GM19467 (cell line): Measurements from ENCODE around the gene MN1.

Source experiments
- ATAC-seq: cut with Tn5 transposase; IDR thresholded peaks from one replicate; pipeline ENCODE4 v1.9.1; 2021; ENCODE audit warnings: mild to moderate bottlenecking, moderate library complexity; ENCODE audit not compliant: unreplicated experiment

The MN1 gene

GRCh38 chr22:27801616-27802345 lies at the start of gene MN1:
Gene MN1 (minus strand): TSS chr22:27801756. CDS start chr22:27800543, 1,213 bp downstream.
- no peak for ATAC-seq

DNA sequence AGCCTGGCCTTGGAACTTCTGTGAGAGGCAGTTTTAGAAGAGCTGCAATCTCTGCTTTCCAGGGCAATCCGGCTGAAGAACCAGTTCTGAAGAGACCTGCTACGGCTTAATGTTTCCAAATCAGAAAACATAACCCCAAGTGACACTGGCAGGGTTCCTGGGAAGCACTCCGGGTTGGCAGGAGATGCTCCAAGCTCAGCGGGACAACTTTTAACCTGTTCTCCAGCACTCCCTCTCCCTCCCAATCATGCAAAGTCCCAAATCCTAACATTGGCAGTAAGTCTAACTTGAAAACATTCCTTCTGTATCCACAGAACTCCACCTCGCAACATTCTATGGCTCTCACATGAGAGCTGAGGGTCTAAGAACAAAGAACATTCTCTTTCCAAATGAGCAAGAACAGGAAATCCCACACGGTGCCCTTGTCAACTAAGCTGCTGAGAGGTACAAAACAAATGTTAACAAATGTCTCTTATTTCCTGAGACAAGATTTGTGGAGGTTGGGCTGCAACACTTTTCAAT lies 48.5 kb upstream of the MN1 start:
- no peak for ATAC-seq

DNA sequence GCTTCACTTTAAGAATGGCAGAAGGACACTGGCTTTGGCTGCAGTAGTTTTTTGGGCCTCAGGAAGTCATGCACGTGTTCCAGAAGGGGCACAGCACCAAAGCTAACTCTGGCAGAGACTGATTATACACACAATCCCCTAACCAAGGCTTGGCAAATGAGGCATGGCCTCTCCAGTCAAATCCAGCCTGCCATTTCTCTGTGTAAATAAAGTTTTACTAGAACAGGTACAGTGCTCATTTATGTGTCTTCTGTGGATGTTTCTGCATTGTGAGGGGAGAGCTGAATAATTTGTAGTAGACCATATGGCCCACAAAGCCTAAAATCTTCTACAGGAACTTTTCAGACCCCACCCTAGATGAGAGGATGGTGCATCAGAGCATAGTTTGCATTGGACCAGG lies 46.4 kb upstream of the MN1 start:
- ATAC-seq: no peak

DNA sequence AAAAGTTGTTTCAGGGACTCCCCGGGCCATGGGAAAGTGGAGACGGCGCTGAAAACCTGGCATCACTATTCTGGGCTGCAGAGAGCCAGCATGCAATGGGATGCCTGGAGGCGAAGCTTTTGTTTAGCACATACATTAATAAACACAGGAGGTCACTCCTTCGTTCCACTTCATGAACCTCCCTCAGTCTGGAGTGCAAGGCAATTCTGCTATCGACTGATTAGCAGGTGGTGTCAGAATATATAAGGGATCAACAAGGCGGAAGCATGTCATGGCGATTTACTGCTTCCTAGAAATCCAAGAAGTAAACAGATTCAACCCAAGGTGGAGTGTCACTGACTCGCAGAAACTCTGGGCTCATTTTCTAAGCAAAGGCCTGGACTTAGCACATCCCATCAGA lies 45.4 kb upstream of the MN1 start:
- ATAC-seq: no peak

- no peak for ATAC-seq
These were observed 44.7 kb upstream of the MN1 start for GRCh38 chr22:27846248-27846757.

GRCh38 chr22:27845644-27846043 lies 44.1 kb upstream of the MN1 start:
- no peak for ATAC-seq

- no peak for ATAC-seq
These were observed 43.4 kb upstream of the MN1 start for GRCh38 chr22:27844656-27845591.

DNA sequence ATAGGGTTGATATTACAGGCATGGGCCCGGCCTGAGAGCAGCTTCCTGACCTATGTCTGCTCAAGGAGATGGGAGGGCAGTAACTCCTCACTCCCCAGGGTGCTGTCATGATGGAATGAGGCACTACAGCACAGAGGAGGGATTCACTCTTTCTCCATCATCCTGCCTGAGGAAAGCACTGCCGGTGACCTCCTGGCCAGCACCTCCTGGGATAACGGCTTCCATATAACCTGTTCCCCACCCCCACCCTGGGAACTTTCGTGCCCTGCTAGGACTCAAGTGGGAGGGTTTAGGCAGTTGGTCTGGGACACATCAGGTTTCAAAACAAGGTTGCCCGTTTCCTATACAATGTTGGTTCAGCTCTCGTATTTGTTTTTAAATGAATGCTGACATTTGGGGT lies 42.7 kb upstream of the MN1 start:
- ATAC-seq: no peak

- no peak for ATAC-seq
These were observed 41.9 kb upstream of the MN1 start for GRCh38 chr22:27843441-27843840.

DNA sequence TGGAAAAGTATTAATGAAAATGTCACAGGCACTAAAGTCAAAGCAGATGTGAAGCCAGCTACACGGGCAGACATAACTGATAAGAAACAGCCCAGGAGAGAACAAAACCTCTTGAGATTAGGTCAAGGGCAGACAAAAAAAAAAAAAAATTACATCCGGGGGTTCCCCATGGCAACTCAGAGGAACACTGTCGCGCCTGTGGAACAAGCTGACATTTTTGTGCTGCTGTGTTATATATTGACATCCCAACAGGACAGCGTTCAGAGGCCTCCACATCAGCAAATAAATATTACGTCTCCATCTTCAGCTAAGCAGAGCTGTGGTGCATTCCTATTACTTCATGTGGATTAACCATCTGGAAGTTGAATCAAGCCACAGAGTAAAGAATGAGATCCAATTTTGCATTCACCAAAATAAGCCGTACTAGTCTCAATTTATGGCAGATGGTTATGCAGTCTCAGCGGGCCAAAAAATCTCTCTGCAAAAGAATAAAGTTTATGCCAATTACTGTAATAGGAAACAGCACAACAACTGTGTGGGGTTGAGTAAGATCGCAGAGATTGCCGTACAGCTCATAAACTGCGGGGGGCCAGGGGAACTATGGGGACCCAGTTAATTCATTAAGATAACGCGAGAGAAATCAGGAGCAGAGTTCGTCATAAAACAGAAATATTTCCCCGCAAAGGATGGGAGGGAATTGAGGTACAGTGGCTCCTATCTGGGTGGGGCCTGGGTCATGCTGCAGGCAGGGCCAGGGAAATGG lies 41.3 kb upstream of the MN1 start:
- no peak for ATAC-seq

GRCh38 chr22:27842201-27842600 lies 40.6 kb upstream of the MN1 start:
- ATAC-seq: no peak

- no peak for ATAC-seq
These were observed 38.9 kb upstream of the MN1 start for GRCh38 chr22:27840436-27840835.

DNA sequence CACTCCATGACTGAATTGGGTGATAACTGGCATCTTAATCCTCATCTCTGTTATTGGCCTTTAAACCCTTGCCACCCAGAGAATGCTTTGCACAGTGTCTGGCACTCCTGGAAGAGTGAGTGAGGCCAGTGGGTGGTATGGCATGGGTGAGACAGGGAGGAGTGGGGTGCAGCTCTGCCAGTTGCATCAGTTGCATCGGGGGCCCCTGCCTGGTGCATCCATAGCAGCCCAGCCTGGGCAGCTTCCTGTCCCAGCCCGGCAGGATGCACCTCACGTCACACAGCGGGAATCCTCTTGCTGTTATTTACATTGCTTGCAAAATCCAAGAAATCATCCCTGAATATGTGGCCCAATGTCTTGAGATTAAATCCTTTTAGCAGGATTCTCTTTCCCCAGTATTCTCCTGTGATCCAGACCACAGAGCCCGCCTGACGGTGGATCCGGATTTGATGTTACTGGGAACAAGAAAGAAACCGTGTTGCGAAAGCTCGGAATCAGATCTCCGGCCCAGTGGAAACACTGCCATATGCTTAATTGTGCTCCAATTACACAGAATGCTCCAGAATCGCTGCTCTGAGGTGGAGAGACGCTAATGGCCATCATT lies 37.6 kb upstream of the MN1 start:
- no peak for ATAC-seq

- no peak for ATAC-seq
These were observed 34.6 kb upstream of the MN1 start for GRCh38 chr22:27836181-27836580.

GRCh38 chr22:27835446-27835845 lies 33.9 kb upstream of the MN1 start:
- ATAC-seq: no peak

- no peak for ATAC-seq
These were observed 33.0 kb upstream of the MN1 start for GRCh38 chr22:27834364-27835185.

- ATAC-seq: no peak
These were observed 32.2 kb upstream of the MN1 start for GRCh38 chr22:27833803-27834202.

GRCh38 chr22:27832606-27833005 lies 31.1 kb upstream of the MN1 start:
- no peak for ATAC-seq

DNA sequence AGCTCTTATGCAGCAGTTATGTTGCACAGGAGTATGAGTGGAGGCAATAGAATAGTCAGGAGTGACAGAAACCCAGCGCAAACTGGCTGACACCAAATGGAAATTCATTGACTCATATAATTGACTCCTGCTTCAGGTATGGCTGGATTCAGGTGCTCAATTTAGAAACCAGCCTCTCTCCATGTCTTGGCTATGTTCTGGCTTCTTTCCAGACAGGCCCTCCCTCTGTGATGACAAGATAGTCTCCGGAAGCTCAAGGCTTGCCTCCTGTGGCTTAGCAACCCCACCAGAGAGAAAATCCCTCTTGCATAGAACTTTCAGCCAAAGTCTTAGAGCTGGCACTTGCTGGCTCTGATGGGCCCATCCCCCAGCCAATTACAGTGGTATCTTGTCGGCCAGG lies 28.1 kb upstream of the MN1 start:
- no peak for ATAC-seq
